Measurements from ENCODE around the gene TRPV3.
"Not testable (repeated sequence)": the region's sequence is repeated elsewhere in the genome, so short reads cannot be mapped to it uniquely, and the experiment has no call there.

The TRPV3 gene

GRCh38 chr17:3573246-3574100, 15.9 kb upstream of the TRPV3 start:
- no peak for DNase-seq (ENCODE audit: low spot score)

- DNase-seq (ENCODE audit: low spot score), result no peak
Measured at GRCh38 chr17:3572231-3572630, 14.6 kb upstream of the TRPV3 start.

- no peak for DNase-seq (ENCODE audit: low spot score)
Measured at GRCh38 chr17:3571043-3571900, 13.7 kb upstream of the TRPV3 start.

- no peak for DNase-seq (ENCODE audit: low spot score)
Measured at GRCh38 chr17:3569534-3570137, 12.0 kb upstream of the TRPV3 start.

- DNase-seq (ENCODE audit: low spot score), result no peak
Measured at GRCh38 chr17:3566551-3566950, 8.9 kb upstream of the TRPV3 start.

GRCh38 chr17:3565143-3565542, 7.5 kb upstream of the TRPV3 start:
- no peak for DNase-seq (ENCODE audit: low spot score)

GRCh38 chr17:3564241-3564640, 6.6 kb upstream of the TRPV3 start:
- not testable (repeated sequence) for DNase-seq (ENCODE audit: low spot score)

GRCh38 chr17:3559270-3559645, 1.6 kb upstream of the TRPV3 start:
- no peak for DNase-seq (ENCODE audit: low spot score)

- peak; percentile 29 for DNase-seq (ENCODE audit: low spot score)
Measured at GRCh38 chr17:3558603-3559269, 1.1 kb upstream of the TRPV3 start.

GRCh38 chr17:3556916-3557767, 470 bp downstream of the TRPV3 start:
- no peak for DNase-seq (ENCODE audit: low spot score)

GRCh38 chr17:3556239-3556915, 1.2 kb downstream of the TRPV3 start:
- no peak for DNase-seq (ENCODE audit: low spot score)

- no peak for DNase-seq (ENCODE audit: low spot score)
Measured at GRCh38 chr17:3555189-3555796, 2.3 kb downstream of the TRPV3 start.

GRCh38 chr17:3554440-3554839, 3.2 kb downstream of the TRPV3 start:
- no peak for DNase-seq (ENCODE audit: low spot score)

GRCh38 chr17:3553419-3554401, 3.9 kb downstream of the TRPV3 start:
- DNase-seq (ENCODE audit: low spot score), result no peak

GRCh38 chr17:3552916-3553315, 4.7 kb downstream of the TRPV3 start:
- DNase-seq (ENCODE audit: low spot score), result no peak

- no peak for DNase-seq (ENCODE audit: low spot score)
Measured at GRCh38 chr17:3551189-3551588, 6.4 kb downstream of the TRPV3 start.

GRCh38 chr17:3549610-3550162, 7.9 kb downstream of the TRPV3 start:
- no peak for DNase-seq (ENCODE audit: low spot score)

- no peak for DNase-seq (ENCODE audit: low spot score)
Measured at GRCh38 chr17:3547628-3548027, 10.0 kb downstream of the TRPV3 start.

- no peak for DNase-seq (ENCODE audit: low spot score)
Measured at GRCh38 chr17:3546997-3547396, 10.6 kb downstream of the TRPV3 start.
